GM18526 (cell line): ENCODE data around the gene ZC3H12C.

Experiments
- POLR2A ChIP-seq: IDR thresholded peaks from 3 replicates; pipeline ENCODE4 v1.6.1; 2011; ENCODE audit not compliant: insufficient read length; ENCODE audit errors: extremely low read depth

Gene ZC3H12C

GRCh38 chr11:110072930-110073329 is 20.3 kb upstream of the ZC3H12C start:
- TF ChIP-seq POLR2A: no peak

DNA sequence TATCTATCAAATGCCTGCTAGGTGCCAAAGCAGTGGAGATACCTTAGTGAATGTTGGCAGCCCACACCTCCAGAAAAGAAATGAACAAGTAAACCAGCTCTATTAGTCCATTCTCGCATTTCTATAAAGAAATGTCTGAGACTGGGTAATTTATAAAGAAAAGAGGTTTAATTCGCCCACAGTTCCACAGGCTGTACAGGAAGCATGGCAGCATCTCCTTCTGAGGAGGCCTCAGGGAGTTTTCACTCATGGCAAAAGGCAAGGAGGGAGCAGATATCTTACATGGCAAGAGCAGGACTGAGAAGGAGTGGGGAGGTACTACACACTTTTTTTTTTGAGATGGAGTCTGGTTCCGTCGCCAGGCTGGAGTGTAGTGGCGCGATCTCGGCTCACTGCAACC is 18.7 kb upstream of the ZC3H12C start:
- no peak for TF ChIP-seq POLR2A

DNA sequence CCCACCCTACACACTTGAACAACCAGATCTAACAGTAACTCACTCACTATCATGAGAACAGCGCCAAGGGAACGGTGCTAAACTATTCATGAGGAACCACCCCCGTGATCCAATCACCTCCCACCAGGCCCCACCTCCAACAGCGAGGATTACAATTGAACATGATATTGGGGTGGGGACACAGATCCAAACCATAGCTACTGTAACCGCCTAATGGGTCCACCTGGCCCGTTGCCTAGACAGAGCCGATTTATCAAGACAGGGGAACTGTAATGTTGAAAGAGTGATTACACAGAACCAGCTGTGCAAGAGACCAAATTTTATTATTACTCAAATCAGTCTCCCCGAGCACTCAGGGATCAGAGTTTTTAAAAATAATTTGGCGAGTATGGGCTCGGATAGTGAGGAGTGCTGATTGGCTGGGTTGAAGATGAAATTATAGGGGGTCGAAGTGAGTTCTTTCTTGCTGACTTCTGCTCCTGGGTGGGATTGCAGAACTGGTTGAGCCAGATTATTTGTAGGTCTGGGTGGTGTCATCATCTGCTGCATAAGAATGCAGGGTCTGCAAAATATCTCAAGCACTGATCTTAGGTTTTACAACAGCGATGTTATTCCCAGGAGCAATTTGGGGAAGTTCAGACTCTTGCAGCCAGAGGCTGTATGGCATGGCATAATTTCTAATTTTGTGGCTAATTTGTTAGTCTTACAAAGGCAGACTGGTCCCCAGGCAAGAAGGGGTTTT is 17.9 kb upstream of the ZC3H12C start:
- no peak for TF ChIP-seq POLR2A

- TF ChIP-seq POLR2A: no peak
Observed at GRCh38 chr11:110075847-110076208, 17.4 kb upstream of the ZC3H12C start.

GRCh38 chr11:110076371-110076965 is 16.7 kb upstream of the ZC3H12C start:
- no peak for TF ChIP-seq POLR2A

GRCh38 chr11:110077346-110077745 is 15.8 kb upstream of the ZC3H12C start:
- no peak for TF ChIP-seq POLR2A

DNA sequence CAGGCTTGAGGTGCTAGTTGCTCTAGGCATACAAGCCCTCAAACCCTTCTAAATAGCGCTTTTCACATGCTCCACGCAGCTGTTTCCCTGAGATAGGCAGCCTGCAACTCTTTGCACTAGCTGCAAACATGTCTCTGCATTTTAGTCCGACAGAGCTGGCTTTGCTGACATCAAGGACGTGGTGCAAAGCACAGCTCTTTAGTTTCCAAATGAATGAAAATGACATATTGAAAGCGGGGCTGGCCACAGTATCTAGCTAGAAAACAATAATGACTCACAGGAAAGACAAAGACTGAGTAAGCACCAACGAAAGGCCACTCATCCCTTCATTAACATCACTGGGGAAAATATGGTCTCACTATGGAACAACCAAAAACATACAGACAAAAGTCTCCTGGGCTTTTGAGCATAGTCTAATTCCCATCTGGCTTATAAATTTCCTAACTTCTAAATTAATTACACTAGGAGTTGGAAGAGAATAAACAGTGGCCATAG is 15.3 kb upstream of the ZC3H12C start:
- TF ChIP-seq POLR2A: no peak

DNA sequence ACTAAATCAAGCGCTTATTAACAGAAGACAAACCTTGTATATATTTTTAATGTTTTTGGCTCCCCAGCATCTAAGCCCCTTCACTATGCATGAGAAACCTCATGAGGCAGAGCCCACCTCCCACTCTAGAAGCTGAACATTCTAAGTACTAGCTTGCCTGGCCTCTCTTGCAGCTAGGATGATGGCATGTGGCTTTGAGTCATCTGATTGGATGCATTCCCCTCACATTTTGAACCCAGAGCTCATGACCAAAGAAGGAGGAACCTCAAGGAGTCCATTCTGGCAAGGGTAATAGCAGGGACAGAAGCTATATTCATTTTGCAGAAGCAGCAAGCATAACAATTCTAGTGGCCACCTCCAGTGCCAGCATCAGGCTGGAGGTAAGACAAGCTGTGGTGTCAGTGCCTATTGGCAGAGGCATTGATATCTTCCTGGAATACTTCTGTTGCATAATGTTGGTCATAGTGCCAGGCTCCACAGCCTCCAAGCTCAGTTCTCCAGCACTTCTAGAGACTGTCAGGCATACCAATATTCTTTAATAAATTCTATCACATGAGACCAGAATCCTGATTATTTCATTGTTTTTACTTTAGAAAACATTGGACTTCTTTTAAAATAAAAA is 14.2 kb upstream of the ZC3H12C start:
- no peak for TF ChIP-seq POLR2A

DNA sequence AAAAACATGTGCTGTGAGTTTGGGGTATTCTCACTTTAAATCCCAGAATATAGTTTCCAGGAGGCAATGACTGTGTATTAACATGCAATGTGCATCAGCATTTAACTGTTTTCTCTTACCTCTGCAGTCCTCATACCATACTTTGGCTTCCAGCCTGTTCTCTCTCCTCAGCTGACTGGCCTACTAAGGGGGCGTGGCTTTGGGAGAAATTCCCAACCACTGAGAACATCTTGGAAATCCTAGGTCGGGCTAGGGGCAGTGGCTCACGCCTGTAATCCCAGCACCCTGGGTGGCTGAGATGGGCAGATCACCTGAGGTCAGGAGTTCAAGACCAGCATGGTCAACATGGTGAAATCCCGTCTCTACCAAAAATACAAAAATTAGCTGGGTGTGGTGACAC is 13.5 kb upstream of the ZC3H12C start:
- TF ChIP-seq POLR2A: no peak

DNA sequence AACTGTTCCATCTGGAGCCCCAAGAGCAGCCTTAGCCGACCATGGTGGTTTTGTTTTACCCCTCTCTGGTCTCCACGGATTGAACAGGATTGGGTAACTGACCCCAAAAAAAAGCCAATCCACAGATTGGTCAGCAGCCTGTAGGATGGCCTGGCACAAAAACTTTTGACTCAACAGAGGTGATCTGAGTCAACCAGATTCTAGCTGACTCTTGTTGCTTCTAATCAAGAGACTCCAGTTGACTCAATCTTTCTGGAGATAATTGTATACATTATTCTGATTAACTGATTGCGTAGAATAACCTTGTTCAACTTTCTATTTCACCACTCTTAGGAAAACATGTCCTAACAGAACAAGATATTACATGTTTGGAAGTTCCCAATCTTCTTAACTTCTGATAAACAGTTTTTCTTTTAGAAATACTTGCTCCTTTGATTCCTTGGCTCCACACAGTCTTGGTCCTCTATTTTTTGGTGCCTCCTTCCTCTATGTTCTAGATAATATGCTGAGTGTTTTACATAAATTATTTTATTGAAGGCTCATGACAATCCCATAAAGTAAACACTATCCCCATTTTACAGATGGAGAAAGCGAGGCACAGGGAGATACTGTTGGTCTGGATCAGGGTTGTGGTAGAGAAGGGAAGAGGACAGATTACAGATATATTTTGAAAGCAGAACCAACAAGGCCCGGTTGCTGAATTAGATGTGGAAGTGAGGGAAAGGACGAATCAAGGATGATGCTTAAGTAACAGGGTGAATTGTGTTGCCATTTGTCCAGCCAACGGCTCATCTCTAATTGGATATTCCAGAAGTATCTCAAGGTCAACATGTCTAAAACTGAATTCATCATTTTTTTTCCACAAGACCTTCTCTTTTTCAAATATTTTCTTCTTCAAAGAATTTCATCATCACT is 11.5 kb upstream of the ZC3H12C start:
- TF ChIP-seq POLR2A: no peak

DNA sequence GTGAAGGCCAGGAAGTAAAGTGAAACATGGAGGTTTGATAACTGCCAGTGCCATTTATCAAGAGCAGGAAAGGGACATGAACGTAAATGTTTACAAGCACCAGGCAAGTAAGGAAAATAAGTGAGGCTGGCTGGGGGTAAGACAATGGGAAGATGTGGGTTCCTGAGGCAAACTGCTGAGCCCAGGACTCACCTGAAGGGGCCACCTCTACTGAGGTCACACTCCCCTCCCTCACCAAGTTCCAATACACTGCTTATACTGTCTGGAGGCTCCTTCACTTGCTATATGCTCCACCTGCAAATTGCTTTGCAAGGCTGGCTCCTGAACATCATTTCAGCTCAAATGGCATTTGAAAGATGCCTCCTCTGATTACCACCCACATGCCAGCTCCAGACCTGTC is 10.3 kb upstream of the ZC3H12C start:
- TF ChIP-seq POLR2A: no peak

DNA sequence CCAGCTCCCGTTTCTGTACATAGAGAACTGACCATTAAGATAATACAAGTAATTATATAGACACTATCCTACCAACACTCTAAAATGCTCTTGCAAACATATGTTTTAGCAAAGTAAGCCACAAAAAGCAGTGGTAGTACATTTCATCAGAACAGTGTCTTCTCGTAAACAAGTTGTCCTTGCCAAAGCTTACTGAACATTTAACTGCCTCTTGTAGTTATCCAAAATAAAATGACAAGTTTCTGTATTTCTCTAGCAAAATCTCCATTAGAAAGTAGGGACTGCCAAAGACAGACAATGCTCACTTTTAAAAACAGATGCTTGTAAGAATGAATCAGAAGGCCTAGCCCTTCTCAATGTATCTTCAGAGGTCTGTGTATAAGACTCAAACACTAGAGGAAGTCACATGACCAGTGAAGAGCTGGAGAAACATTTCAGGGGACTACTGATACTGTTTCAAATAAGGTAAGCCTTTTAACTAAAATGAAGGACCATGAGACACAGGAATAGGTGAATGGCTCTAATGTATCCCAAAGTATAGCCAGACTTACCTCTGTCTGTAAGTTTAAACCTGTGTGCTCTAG is 7.8 kb upstream of the ZC3H12C start:
- no peak for TF ChIP-seq POLR2A

DNA sequence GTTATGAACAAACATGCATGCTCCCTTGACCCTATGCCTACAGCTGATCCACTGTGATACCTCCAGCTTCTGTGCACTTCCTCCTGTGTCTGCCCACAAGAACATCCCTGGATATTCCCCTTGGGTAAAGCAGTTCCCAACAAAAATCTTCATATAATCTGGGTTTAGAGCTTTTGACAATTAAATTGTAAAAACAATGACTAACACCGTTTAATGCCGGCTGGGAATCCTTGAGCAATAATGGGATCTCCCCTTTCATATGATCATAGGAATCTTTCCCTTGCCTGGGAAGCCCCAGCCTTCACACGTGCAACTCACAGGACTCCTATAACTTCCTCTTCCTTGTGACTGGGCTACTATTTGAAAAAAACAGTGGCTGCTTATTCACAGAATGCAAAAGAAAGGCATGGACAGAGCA is 6.3 kb upstream of the ZC3H12C start:
- TF ChIP-seq POLR2A: no peak

GRCh38 chr11:110087812-110088534 is 5.2 kb upstream of the ZC3H12C start:
- TF ChIP-seq POLR2A: no peak
